Peyer's patch (tissue), 4 donors: Measurements from ENCODE around the gene CRKL. TPM values are rescaled to one million over a fixed set of nuclear protein-coding genes. Genes with fewer than 3 reads are reported as not detected.
"Not testable (repeated sequence)": the region's sequence is repeated elsewhere in the genome, so short reads cannot be mapped to it uniquely, and the experiment has no call there.

Source experiments
- DNase-seq, 3 donors: peaks; one replicate each; pipeline ENCODE4 v3.0.0-alpha.2; 2017 to 2019
- H3K27ac ChIP-seq, 4 donors: fragments of 200-600 bp; sonication (generic); one replicate each; pipeline ENCODE4 v1.5.1; 2016 to 2019
- H3K27me3 ChIP-seq, 2 donors: fragments of 200-600 bp; sonication (generic); one replicate each; pipeline ENCODE4 v1.5.1; 2019
- H3K36me3 ChIP-seq, 3 donors: fragments of 200-600 bp; sonication (generic); one replicate each; pipeline ENCODE4 v1.5.1; 2016 to 2019
- H3K4me1 ChIP-seq, 4 donors: fragments of 200-600 bp; sonication (generic); one replicate each; pipeline ENCODE4 v1.5.1; 2016 to 2019
- H3K4me3 ChIP-seq, 4 donors: fragments of 200-600 bp; sonication (generic); 1 replicate in 3 of 4; 2 replicates in 1 of 4; pipeline ENCODE4 v1.5.1; 2016 to 2019; ENCODE audit warnings: mild to moderate bottlenecking in 1 of 4
- H3K9me3 ChIP-seq, 4 donors: fragments of 200-600 bp; sonication (generic); one replicate each; pipeline ENCODE4 v1.5.1; 2016 to 2019; ENCODE audit warnings: mild to moderate bottlenecking in 1 of 4
- POLR2A ChIP-seq, 2 donors: fragments of 450-650 bp; IDR thresholded peaks; one replicate each; pipeline ENCODE4 v1.5.1; 2017; ENCODE audit warnings: antibody characterized with exemption in 2 of 2, mild to moderate bottlenecking in 2 of 2, moderate library complexity in 2 of 2
- total RNA-seq, 4 donors: library from RNA; depleted of rRNA; stranded (reverse); fragments of >200 nt; gene quantifications; one replicate each; pipeline ENCODE4 v1.1.0, GENCODE V29; 2016
- TF ChIP-seq, protein P1 (sequence below), 6 experiments: fragments of 450-650 bp in 4 of 6; fragments of 200-600 bp in 2 of 6; sonication (generic) in 1 of 6; IDR thresholded peaks; one replicate each; pipeline ENCODE4 v1.5.1; 2017 to 2019; ENCODE audit warnings: antibody characterized with exemption in 6 of 6, mild to moderate bottlenecking in 3 of 6, moderate library complexity in 1 of 6

CRKL gene
- total RNA-seq, 4 donors from 2014 or later = 39.6 to 58.8 (median 58.2) TPM

DNA sequence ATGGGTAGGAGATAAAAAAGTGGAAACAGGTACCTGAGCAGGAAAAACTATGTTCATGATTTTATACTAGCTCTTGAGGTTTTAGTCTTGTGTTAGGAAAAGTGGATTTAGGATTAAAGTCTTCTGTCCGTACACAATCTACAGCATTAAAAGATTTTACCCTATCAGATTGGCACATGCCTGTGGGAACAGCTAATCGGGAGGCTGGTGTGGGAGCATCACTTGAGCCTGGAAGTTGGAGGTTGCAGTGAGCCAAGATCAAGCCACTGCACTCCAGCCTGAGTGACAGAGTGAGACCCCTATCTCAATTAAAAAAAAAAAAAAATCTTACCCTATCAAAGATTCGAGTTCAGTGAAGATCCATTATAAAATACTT lies 12.2 kb upstream of the CRKL start:
- no peaks in the 10 kb centered on the region for H3K4me1 ChIP-seq
- no peak overlapping the region for H3K4me3 ChIP-seq
- TF ChIP-seq POLR2A (IDR thresholded peaks at IDR 0.05) = no peak
- TF ChIP-seq, protein P1, sequence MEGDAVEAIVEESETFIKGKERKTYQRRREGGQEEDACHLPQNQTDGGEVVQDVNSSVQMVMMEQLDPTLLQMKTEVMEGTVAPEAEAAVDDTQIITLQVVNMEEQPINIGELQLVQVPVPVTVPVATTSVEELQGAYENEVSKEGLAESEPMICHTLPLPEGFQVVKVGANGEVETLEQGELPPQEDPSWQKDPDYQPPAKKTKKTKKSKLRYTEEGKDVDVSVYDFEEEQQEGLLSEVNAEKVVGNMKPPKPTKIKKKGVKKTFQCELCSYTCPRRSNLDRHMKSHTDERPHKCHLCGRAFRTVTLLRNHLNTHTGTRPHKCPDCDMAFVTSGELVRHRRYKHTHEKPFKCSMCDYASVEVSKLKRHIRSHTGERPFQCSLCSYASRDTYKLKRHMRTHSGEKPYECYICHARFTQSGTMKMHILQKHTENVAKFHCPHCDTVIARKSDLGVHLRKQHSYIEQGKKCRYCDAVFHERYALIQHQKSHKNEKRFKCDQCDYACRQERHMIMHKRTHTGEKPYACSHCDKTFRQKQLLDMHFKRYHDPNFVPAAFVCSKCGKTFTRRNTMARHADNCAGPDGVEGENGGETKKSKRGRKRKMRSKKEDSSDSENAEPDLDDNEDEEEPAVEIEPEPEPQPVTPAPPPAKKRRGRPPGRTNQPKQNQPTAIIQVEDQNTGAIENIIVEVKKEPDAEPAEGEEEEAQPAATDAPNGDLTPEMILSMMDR (IDR thresholded peaks at IDR 0.05) = no peak
- no peaks in the 10 kb centered on the region for H3K27me3 ChIP-seq
- no peak for DNase-seq
- H3K9me3 ChIP-seq = no peaks in the 10 kb centered on the region
- H3K36me3 ChIP-seq = no peaks in the 10 kb centered on the region
- H3K27ac ChIP-seq = no peak overlapping the region

DNA sequence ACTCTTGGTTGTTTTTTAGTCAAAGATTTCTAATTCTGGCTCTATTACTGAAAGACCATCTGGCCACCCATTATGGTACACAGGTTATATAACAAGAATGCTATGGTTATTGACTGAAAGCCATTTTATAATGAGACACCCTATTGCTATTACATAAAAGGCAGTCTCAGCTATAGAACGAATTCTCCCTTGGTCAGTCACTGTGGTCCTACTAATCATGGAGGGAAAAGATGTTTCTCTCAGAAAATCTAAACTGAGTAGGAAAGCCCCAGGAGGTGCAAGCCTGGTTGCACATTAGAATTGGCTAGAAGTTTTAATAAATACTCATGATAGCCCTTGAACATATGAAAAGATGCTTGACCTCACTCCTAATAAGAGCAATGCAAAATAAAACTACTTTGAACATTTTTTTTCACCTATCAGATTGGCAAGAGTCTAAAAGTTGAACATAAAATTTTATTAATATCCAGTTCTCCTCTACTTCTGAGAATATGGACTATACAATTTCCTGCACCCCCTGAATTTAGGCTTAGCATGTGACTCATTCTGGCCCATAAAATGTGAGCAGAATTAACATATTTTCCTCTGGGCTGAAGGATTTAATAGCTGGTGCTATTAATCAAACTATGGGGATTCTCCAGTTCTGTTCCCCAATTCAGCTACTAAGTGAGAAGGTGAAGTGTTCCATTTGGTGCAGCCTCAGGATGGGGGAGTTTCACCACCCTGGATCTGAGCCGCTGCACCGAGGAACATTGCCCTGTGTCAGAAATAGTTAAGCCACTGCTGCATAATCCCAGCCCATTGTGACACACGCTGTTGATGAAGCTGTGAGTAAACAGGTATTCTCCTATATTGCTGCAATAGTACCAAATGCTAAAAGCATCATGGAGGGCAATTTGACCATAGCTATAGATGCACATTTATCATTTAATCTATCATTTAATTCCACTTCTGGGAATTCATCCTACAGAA lies 11.5 kb upstream of the CRKL start:
- no peak for TF ChIP-seq POLR2A (IDR thresholded peaks at IDR 0.05)
- TF ChIP-seq, protein P1 (IDR thresholded peaks at IDR 0.05) = no peak

DNA sequence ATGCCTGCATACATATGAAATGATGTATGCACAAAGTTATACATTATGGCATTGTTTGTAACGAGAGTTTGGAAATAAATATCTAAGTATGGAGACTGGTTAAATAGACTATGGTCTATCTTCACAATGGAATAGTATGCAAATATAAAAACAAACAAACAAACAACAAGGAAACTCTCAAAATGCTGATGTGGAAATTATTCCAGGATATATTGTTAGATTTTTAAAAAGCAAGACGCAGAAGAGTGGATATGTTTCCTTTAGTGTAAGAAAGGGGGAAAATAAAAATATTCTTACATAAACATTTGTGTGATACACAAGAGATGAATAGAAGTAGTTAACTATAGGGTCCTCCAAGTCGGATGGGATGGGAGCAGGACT lies 10.8 kb upstream of the CRKL start:
- TF ChIP-seq POLR2A (IDR thresholded peaks at IDR 0.05) = no peak
- TF ChIP-seq, protein P1 (IDR thresholded peaks at IDR 0.05) = no peak
- Histone ChIP-seq H3K9me3 (no peaks in the 10 kb centered on the region), H3K27me3 (no peaks in the 10 kb centered on the region), H3K4me1 (no peaks in the 10 kb centered on the region), H3K4me3 (no peak overlapping the region), H3K36me3 (no peaks in the 10 kb centered on the region), H3K27ac (no peak overlapping the region)
- DNase-seq = no peak

More for the DNA sequence above, 11.5 kb upstream of the CRKL start:
- Histone ChIP-seq H3K27me3 (no peaks in the 10 kb centered on the region), H3K9me3 (no peaks in the 10 kb centered on the region), H3K27ac (no peak overlapping the region), H3K36me3 (no peaks in the 10 kb centered on the region), H3K4me3 (no peak overlapping the region), H3K4me1 (no peaks in the 10 kb centered on the region)
- no peak for DNase-seq

DNA sequence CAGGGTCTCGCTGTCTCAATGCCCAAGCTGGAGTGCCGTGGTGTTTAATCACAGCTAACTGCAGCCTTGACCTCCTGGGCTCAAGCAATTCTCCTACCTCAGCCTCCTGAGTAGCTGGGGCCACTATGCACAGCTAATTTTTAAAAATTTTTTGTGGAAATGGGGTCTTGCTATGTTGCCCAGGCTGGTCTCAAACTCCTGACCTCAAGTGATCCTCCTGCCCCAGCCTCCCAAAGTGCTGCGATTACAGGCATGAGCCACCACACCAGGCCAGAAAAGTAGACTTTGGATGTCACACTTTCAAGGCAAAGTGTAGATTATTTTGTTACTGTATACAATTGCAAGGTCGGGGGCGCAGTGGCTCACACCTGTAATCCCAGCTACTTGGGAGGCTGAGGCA lies 8.5 kb upstream of the CRKL start:
- not testable (repeated sequence) for H3K27ac ChIP-seq, H3K36me3 ChIP-seq, DNase-seq, H3K4me1 ChIP-seq, H3K9me3 ChIP-seq, H3K4me3 ChIP-seq, H3K27me3 ChIP-seq

DNA sequence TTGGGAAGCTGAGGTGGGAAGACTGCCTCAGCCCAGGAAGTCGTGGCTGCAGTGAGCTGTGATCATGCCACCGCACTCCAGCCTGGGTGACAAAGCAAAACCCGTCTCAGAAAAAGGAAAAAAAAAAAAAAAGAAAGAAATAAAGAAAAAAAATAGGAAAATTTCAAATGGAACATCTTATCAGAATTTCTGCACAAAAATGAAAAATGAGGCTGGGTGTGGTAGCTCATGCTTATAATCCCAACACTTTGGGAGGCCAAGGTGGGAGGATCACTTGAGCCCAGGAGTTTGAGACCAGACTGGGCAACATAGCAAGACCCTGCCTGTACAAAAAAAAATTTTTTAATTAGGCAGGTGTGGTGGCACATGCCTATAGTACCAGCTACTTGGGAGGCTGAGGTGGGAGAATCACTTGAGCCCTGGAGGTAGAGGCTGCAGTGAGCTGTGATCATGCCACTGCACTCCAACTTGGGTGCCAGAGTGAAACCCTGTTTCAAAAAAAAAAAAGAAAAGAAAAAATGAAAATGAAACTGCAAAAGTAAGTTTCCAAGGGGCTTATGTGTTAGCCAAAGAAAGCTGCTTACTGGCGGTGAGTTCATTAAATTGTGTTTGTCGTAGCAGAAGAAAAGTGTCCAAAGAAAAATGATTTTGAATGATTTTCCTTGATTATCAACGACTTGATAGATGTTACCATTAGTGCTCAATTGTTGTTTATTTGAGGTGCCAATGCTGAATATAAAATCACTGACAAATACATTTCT lies 7.5 kb upstream of the CRKL start:
- Histone ChIP-seq H3K4me1 (no peaks in the 10 kb centered on the region), H3K36me3 (no peaks in the 10 kb centered on the region), H3K4me3 (no peak overlapping the region), H3K9me3 (no peaks in the 10 kb centered on the region), H3K27me3 (no peaks in the 10 kb centered on the region), H3K27ac (no peak overlapping the region)
- DNase-seq = no peak
- TF ChIP-seq, protein P1 (IDR thresholded peaks at IDR 0.05) = no peak

DNA sequence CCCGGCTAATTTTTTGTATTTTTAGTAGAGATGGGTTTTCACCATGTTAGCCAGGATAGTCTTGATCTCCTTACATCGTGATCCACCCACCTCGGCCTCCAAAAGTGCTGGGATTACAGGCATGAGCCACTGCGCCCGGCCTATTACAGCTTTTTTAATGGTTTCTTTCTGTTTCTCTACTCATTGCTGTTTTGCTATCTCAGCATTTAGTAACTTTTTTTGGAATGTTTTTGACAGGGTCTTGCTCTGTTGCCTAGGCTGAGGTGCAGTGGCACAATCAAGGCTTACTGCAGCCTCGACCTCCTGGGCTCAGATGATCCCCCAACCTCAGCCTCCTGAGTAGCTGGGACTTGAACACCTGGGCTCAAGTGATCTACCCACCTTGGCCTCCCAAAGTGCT lies 4.7 kb upstream of the CRKL start:
- Histone ChIP-seq H3K9me3 (no peaks in the 10 kb centered on the region), H3K27me3 (no peaks in the 10 kb centered on the region), H3K27ac (no peak overlapping the region), H3K4me3 (no peak overlapping the region), H3K4me1 (peaks cover 0 to 10% (median 0%) of the 10 kb centered on the region in 4 donors), H3K36me3 (no peaks in the 10 kb centered on the region)
- no peak for DNase-seq
- TF ChIP-seq, protein P1 (IDR thresholded peaks at IDR 0.05) = no peak
- no peak for TF ChIP-seq POLR2A (IDR thresholded peaks at IDR 0.05)
